Psoas muscle (tissue), 8 donors: Measurements from ENCODE around the gene ZNF280D. TPM values are rescaled to one million over a fixed set of nuclear protein-coding genes. Genes with fewer than 3 reads are reported as not detected.

Experiments used
- ATAC-seq, 4 donors: fragments of 200-7000 bp; cut with Tn5 transposase; one replicate each; pipeline ENCODE4 v1.9.1; 2020; ENCODE audit warnings: moderate library complexity in 3 of 4, mild to moderate bottlenecking in 2 of 4
- DNase-seq, 2 donors: peaks; one replicate each; pipeline ENCODE4 v3.0.0-alpha.2; 2020
- H3K27ac ChIP-seq: fragments of 200-600 bp; one replicate; pipeline ENCODE4 v1.8.0; 2022
- H3K27me3 ChIP-seq, 3 donors: fragments of 200-600 bp in 1 of 3; one replicate each; pipeline versions ENCODE4 v1.6.1 to v1.8.0; 2013 to 2022; ENCODE audit warnings: low read length in 2 of 3, mild to moderate bottlenecking in 2 of 3, moderate library complexity in 1 of 3; ENCODE audit not compliant: insufficient read depth in 3 of 3
- H3K36me3 ChIP-seq, 2 donors: fragments of 200-600 bp in 1 of 2; one replicate each; pipeline versions ENCODE4 v1.6.1 to v1.8.0; 2013 to 2022; ENCODE audit warnings: low read depth in 1 of 2, mild to moderate bottlenecking in 1 of 2, moderate library complexity in 1 of 2; ENCODE audit not compliant: insufficient read depth in 1 of 2
- H3K4me1 ChIP-seq: fragments of 200-600 bp; one replicate; pipeline ENCODE4 v1.8.0; 2022
- H3K4me3 ChIP-seq: fragments of 200-600 bp; one replicate; pipeline ENCODE4 v1.8.0; 2022; ENCODE audit warnings: mild to moderate bottlenecking
- H3K9me3 ChIP-seq: fragments of 200-600 bp; one replicate; pipeline ENCODE4 v1.8.0; 2022
- WGBS, 3 donors: extraction: QIAGEN DNeasy Blood & Tissue Kit; methylation state at CpG; one replicate each; pipeline versions ENCODE4 v1.1.6 to v1.1.7; 2013; 5-methylcytosine and 5-hydroxymethylcytosine counted together
- intact Hi-C, 2 donors: fragments of 100-400 bp; cut with DNase I; formaldehyde crosslinking; loops; one replicate each; pipeline versions ENCODE4 v1.11.0 to v1.14.2; 2022
- polyA plus RNA-seq, 3 donors: library from polyadenylated mRNA; stranded (reverse); fragments of 200-250 nt; gene quantifications; one replicate each; pipeline ENCODE4 v1.2.3, GENCODE V29; 2013
- total RNA-seq, 4 donors: library from RNA; stranded (reverse); fragmentation: NEBNext Ultra II Directional in 2 of 4; extraction: Animal tissue kit (Norgen Biotek cat#: 25700) in 2 of 4; gene quantifications; one replicate each; pipeline versions ENCODE4 v1.2.1 to v1.2.4, GENCODE V29; 2021 to 2023
- TF ChIP-seq, protein P1 (sequence below): fragments of 200-600 bp; IDR thresholded peaks from one replicate; pipeline ENCODE4 v1.8.0; 2022; ENCODE audit warnings: antibody characterized with exemption
- donor health status: healthy with polysubstance abuse.
- donor health status: DM: no; HTN: no; CAD: no; lungs with moderate emphysema.
- donor health status: Bipolar disorder and iron deficiency.
- donor health status: healthy.
- donor health status: DM: yes; HTN: yes; CAD: no.
- donor health status: DM: no; HTN: no; CAD: no.
- donor health status: DM: no; HTN: no; CAD: no.
- donor health status: DM: yes; HTN: yes; CAD: no.

ZNF280D gene
- total and polyA plus RNA-seq, 7 donors: 5.3 to 25.3 (median 20.8) TPM

- Histone ChIP-seq H3K36me3 (peaks cover 2 to 63% of the 10 kb centered on the region in 2 donors), H3K27me3 (no peaks in the 10 kb centered on the region), H3K9me3 (no peaks in the 10 kb centered on the region), H3K4me3 (no peak overlapping the region), H3K27ac (no peak overlapping the region), H3K4me1 (no peaks in the 10 kb centered on the region)
- 87 to 100% (median 91%) methylated on average over 1 of the region's 1 CpG for WGBS, 3 donors
- DNase-seq (no peak), ATAC-seq (no peak)
- intact Hi-C loops: no loop called here
- TF ChIP-seq, protein P1, sequence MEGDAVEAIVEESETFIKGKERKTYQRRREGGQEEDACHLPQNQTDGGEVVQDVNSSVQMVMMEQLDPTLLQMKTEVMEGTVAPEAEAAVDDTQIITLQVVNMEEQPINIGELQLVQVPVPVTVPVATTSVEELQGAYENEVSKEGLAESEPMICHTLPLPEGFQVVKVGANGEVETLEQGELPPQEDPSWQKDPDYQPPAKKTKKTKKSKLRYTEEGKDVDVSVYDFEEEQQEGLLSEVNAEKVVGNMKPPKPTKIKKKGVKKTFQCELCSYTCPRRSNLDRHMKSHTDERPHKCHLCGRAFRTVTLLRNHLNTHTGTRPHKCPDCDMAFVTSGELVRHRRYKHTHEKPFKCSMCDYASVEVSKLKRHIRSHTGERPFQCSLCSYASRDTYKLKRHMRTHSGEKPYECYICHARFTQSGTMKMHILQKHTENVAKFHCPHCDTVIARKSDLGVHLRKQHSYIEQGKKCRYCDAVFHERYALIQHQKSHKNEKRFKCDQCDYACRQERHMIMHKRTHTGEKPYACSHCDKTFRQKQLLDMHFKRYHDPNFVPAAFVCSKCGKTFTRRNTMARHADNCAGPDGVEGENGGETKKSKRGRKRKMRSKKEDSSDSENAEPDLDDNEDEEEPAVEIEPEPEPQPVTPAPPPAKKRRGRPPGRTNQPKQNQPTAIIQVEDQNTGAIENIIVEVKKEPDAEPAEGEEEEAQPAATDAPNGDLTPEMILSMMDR: no peak
These were observed 65.8 kb downstream of the ZNF280D start for GRCh38 chr15:56667517-56667916.

DNA sequence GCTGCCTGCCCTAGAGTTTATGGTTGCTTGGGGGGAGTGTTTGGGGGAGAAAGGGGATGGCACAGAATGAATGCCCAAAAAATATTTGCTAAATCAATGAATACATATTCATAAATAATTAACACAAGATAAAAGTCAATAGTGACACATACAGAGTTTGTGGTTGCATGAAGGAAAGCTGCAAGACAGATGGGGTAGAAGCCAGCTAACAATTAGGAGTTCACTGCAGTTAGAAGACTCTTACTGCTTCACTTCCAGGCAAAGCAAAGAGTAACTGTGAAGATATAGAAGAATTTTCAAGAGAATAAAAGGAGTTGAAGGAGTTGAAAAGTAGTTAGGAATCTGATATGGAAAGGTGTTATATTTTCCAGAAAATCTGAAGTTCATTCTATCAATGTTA lies 72.4 kb downstream of the ZNF280D start:
- TF ChIP-seq, protein P1: no peak
- Histone ChIP-seq H3K36me3 (peaks cover 0 to 89% of the 10 kb centered on the region in 2 donors), H3K4me1 (no peaks in the 10 kb centered on the region), H3K27me3 (no peaks in the 10 kb centered on the region), H3K27ac (no peak overlapping the region), H3K9me3 (no peaks in the 10 kb centered on the region), H3K4me3 (no peak overlapping the region)
- DNase-seq (no peak), ATAC-seq (no peak)
- intact Hi-C loops: no loop called here

GRCh38 chr15:56659197-56659596 lies 74.1 kb downstream of the ZNF280D start:
- Histone ChIP-seq H3K27ac (no peak overlapping the region), H3K27me3 (no peaks in the 10 kb centered on the region), H3K4me3 (no peak overlapping the region), H3K4me1 (no peaks in the 10 kb centered on the region), H3K9me3 (no peaks in the 10 kb centered on the region), H3K36me3 (peaks cover 0 to 72% of the 10 kb centered on the region in 2 donors)
- ATAC-seq (no peak), DNase-seq (no peak)
- intact Hi-C loops: no loop called here
- WGBS, 3 donors: 79 to 88% (median 84%) methylated on average over 2 of the region's 2 CpGs
- TF ChIP-seq, protein P1: no peak

- 62 to 91% (median 68%) methylated on average over 3 of the region's 3 CpGs for WGBS, 3 donors
- intact Hi-C loops: no loop called here
- Histone ChIP-seq H3K27me3 (no peaks in the 10 kb centered on the region), H3K4me3 (no peak overlapping the region), H3K9me3 (no peaks in the 10 kb centered on the region), H3K4me1 (no peaks in the 10 kb centered on the region), H3K36me3 (peaks cover 0 to 57% of the 10 kb centered on the region in 2 donors), H3K27ac (no peak overlapping the region)
- TF ChIP-seq, protein P1: no peak
- ATAC-seq (peak in 3 of 4 donors; percentile 71 to 94 (median 73)), DNase-seq (no peak)
These were observed 78.7 kb downstream of the ZNF280D start for GRCh38 chr15:56654624-56655023.

DNA sequence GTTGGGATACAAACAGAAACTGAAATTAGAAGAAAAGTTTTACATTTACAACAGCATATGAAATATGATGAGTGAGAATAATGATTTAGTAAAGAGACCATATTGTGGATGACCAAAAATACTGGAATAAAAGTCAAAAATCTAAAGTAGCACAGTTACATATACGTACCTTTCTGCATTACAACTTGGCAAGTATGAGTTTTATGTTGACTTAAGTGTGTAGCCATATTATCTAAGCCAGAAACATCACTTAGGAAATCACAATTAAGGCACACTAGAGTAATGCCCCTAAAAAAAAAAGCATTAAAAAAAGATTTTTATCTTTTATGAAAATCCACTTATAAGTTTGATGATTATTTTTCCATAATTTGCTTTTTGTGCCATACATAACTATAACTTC lies 79.1 kb downstream of the ZNF280D start:
- no peak for DNase-seq
- Histone ChIP-seq H3K9me3 (no peaks in the 10 kb centered on the region), H3K27me3 (no peaks in the 10 kb centered on the region), H3K4me1 (no peaks in the 10 kb centered on the region), H3K27ac (no peak overlapping the region), H3K4me3 (no peak overlapping the region), H3K36me3 (peaks cover 0 to 56% of the 10 kb centered on the region in 2 donors)
- no peak for ATAC-seq
- intact Hi-C loops: no loop called here
- TF ChIP-seq, protein P1: no peak
- WGBS, 3 donors: 93 to 100% (median 96%) methylated on average over 1 of the region's 1 CpG
